ENCODE results near the gene CAPN5.

Gene CAPN5

GRCh38 chr11:77141475-77141874 lies 74.7 kb downstream of the CAPN5 start:
- TF ChIP-seq CTCF (conservative IDR thresholded peaks at IDR 0.05; ENCODE audit: low read length) = no peak
- TF ChIP-seq EZH2phosphoT487 (IDR thresholded peaks at IDR 0.05; ENCODE audit: borderline replicate concordance) = no peak
- no peak overlapping the region for H3K4me3 ChIP-seq (ENCODE audit: low read length, poor library complexity, severe bottlenecking)
- no peaks in the 10 kb centered on the region for H4K20me1 ChIP-seq (ENCODE audit: insufficient read depth, low read length, poor library complexity, severe bottlenecking)
- H3K4me1 ChIP-seq (ENCODE audit: insufficient read depth, low read length, poor library complexity, severe bottlenecking) = peaks cover 33% of the 10 kb centered on the region
- no peak overlapping the region for H3K9ac ChIP-seq (ENCODE audit: low read depth, low read length, poor library complexity, severe bottlenecking)
- H3K79me2 ChIP-seq (ENCODE audit: insufficient read depth, low read length) = no peaks in the 10 kb centered on the region
- no peaks in the 10 kb centered on the region for H3K9me2 ChIP-seq (replicated peaks; ENCODE audit: low read depth, low read length)
- peak overlapping the region; percentile 41 for H3K4me2 ChIP-seq (ENCODE audit: low read depth, low read length, poor library complexity, severe bottlenecking)
- no peaks in the 10 kb centered on the region for H3K9me3 ChIP-seq (ENCODE audit: insufficient read depth, low read depth, low read length)
- H2AFZ ChIP-seq (ENCODE audit: low read length) = no peak overlapping the region
- H3K27me3 ChIP-seq (ENCODE audit: insufficient read depth, low read length, poor library complexity, severe bottlenecking) = no peaks in the 10 kb centered on the region
- no peaks in the 10 kb centered on the region for H3K36me3 ChIP-seq (ENCODE audit: insufficient read depth, low read length)
- H3F3A ChIP-seq (ENCODE audit: low read depth) = no peaks in the 10 kb centered on the region

GRCh38 chr11:77142091-77142975 lies 75.6 kb downstream of the CAPN5 start:
- no peaks in the 10 kb centered on the region for H3F3A ChIP-seq (ENCODE audit: low read depth)
- no peaks in the 10 kb centered on the region for H3K36me3 ChIP-seq (ENCODE audit: insufficient read depth, low read length)
- TF ChIP-seq CTCF (conservative IDR thresholded peaks at IDR 0.05; ENCODE audit: low read length) = no peak
- TF ChIP-seq EZH2phosphoT487 (IDR thresholded peaks at IDR 0.05; ENCODE audit: borderline replicate concordance) = no peak
- H3K4me3 ChIP-seq (ENCODE audit: low read length, poor library complexity, severe bottlenecking) = no peak overlapping the region
- H3K79me2 ChIP-seq (ENCODE audit: insufficient read depth, low read length) = no peaks in the 10 kb centered on the region
- H3K4me2 ChIP-seq (ENCODE audit: low read depth, low read length, poor library complexity, severe bottlenecking) = peak overlapping the region; percentile 41
- peaks cover 33% of the 10 kb centered on the region for H3K4me1 ChIP-seq (ENCODE audit: insufficient read depth, low read length, poor library complexity, severe bottlenecking)
- no peaks in the 10 kb centered on the region for H3K9me2 ChIP-seq (replicated peaks; ENCODE audit: low read depth, low read length)
- no peaks in the 10 kb centered on the region for H3K27me3 ChIP-seq (ENCODE audit: insufficient read depth, low read length, poor library complexity, severe bottlenecking)
- no peak overlapping the region for H3K9ac ChIP-seq (ENCODE audit: low read depth, low read length, poor library complexity, severe bottlenecking)
- H2AFZ ChIP-seq (ENCODE audit: low read length) = no peak overlapping the region
- no peaks in the 10 kb centered on the region for H3K9me3 ChIP-seq (ENCODE audit: insufficient read depth, low read depth, low read length)
- H4K20me1 ChIP-seq (ENCODE audit: insufficient read depth, low read length, poor library complexity, severe bottlenecking) = no peaks in the 10 kb centered on the region

- no peaks in the 10 kb centered on the region for H3F3A ChIP-seq (ENCODE audit: low read depth)
- H3K36me3 ChIP-seq (ENCODE audit: insufficient read depth, low read length) = no peaks in the 10 kb centered on the region
- H3K4me3 ChIP-seq (ENCODE audit: low read length, poor library complexity, severe bottlenecking) = no peak overlapping the region
- H3K27me3 ChIP-seq (ENCODE audit: insufficient read depth, low read length, poor library complexity, severe bottlenecking) = no peaks in the 10 kb centered on the region
- no peak overlapping the region for H3K9ac ChIP-seq (ENCODE audit: low read depth, low read length, poor library complexity, severe bottlenecking)
- H4K20me1 ChIP-seq (ENCODE audit: insufficient read depth, low read length, poor library complexity, severe bottlenecking) = no peaks in the 10 kb centered on the region
- H3K9me2 ChIP-seq (replicated peaks; ENCODE audit: low read depth, low read length) = no peaks in the 10 kb centered on the region
- TF ChIP-seq EZH2phosphoT487 (IDR thresholded peaks at IDR 0.05; ENCODE audit: borderline replicate concordance) (no peak), CTCF (conservative IDR thresholded peaks at IDR 0.05; ENCODE audit: low read length) (no peak)
- H3K4me2 ChIP-seq (ENCODE audit: low read depth, low read length, poor library complexity, severe bottlenecking) = no peak overlapping the region
- H3K79me2 ChIP-seq (ENCODE audit: insufficient read depth, low read length) = no peaks in the 10 kb centered on the region
- H3K9me3 ChIP-seq (ENCODE audit: insufficient read depth, low read depth, low read length) = no peaks in the 10 kb centered on the region
- H3K4me1 ChIP-seq (ENCODE audit: insufficient read depth, low read length, poor library complexity, severe bottlenecking) = peaks cover 38% of the 10 kb centered on the region
- H2AFZ ChIP-seq (ENCODE audit: low read length) = no peak overlapping the region
These were observed 76.7 kb downstream of the CAPN5 start for GRCh38 chr11:77143405-77144020.
